ENCODE data around the gene TRIM69.
"Not testable (repeated sequence)": the region's sequence is repeated elsewhere in the genome, so short reads cannot be mapped to it uniquely, and the experiment has no call there.

TRIM69 gene

GRCh38 chr15:44715797-44716334 is 20.5 kb upstream of the TRIM69 start:
- no peak for DNase-seq (ENCODE audit: low spot score)

DNA sequence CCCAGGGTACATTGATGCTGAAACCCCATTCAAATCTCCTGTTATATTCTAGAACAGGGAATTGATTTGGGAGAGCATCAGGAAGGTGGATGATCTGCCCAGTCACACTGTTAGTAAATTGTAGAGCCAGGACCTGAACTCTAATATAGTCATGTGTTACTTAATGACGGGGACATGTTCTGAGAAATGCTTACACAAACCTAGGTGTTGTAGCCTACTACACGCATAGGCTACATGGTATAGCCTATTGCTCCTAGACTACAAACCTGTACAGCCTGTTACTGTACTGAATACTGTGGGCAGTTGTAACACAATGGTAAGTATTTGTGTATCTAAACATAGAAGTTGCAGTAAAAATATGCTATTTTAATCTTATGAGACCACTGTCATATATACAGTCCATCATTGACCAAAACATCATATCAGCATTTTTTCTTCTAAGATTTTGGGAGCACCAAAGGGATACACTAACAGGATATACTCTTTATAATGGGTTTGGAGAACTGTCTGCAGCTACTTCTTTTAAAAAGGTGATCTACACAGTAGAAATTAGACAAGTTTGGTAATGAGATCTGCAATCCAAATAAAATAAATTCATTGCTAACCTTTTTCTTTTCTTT is 19.2 kb upstream of the TRIM69 start:
- no peak for DNase-seq (ENCODE audit: low spot score)

- DNase-seq (ENCODE audit: low spot score), result no peak
Measured at GRCh38 chr15:44718180-44718926, 18.0 kb upstream of the TRIM69 start.

DNA sequence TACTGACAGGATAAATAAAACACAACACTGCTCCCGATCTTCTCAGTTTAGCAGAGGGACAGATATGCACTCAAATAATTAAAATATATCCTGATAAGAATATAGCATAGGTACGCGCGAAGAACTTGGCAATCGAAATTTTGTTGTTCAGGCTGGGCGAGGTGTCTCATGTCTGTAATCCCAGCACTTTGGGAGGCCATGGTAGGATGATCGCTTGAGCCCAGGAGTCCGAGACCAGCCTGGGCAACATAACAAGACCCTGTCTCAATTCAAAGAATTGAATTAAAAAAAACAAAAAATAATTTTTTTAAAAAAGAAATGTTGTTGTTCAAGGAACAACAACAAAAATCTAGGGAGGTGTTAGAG is 17.4 kb upstream of the TRIM69 start:
- no peak for DNase-seq (ENCODE audit: low spot score)

DNA sequence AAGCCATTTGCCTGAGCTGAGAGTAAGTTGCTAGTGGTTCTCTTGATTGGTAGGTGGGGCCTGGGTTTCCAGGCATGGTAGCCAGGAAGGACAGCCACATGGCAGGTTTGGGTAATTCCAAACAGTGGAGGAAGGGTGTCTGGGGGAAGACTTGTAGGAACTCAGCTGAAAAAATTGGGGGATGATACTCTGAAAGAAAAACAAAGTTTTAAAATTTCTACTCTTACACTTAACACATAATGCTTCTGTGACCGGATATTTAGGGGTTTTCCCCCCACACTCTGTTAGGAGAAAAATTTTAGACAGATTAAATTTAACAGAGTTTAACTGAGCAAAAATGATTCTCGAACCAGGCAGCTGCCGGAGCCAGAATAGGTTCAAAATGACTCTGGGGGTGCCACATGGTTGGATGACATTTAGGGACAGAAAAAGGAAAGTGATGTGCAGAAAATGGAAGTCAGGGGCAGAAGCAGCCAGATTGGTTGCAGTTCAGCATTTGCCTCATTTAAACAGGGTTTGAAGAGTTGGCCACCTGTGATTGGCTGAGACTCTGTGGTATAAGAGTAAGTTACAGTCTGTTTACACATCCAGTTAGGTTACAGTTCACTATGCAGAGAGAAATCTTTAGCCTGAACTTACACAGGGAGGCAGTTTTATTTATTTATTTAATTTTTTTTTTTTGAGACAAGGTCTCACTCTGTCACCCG is 16.9 kb upstream of the TRIM69 start:
- no peak for DNase-seq (ENCODE audit: low spot score)

DNA sequence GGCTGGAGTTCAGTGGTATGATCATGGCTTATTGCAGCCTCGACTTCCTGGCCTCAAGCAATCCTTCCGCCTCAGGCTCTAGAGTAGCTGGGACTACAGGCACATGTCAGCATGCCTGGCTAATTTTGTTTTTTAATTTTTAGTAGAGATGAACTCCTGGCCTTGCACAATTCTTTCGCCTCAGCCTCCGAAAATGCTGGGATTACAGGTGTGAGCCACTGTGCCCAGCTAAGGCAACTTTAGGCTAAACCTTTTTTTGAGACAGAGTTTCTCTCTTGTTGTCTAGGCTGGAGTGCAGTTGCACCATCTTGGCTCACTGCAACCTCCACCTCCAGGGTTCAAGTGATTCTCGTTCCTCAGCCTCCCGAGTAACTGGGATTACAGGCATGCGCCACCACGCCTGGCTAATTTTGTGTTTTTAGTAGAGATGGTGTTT is 16.3 kb upstream of the TRIM69 start:
- not testable (repeated sequence) for DNase-seq (ENCODE audit: low spot score)

DNA sequence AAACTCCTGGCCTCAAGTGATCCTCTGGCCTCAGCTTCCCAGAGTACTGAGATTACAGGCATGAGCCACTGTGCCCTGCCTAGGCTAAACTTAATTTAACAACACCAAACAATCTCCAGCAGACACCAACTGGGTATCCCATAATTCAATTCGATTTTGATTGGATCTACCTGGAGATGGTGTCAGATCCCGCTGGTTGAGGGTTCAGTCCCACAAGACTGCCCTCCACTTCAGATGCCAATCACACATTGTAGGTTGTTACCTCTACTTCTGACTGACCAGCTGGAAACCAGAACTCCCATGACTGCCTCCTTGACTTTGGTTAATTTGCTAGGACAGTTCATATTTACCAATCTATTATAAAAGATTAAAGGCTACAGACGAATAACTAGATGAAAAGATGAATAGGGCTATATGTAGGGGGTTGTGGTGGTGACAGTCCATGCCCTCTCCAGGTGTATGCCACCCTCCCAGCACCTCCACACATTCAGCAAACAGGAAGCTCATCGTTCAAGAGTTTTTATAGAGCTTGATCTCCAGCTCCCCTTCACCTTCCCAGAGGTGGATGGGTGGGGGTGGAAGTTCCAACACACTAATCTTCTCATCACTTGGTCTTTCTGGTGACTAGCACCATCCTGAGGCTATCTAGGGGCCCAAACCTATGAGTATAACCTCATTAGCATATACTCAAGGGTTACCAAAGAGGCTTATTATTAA is 15.7 kb upstream of the TRIM69 start:
- no peak for DNase-seq (ENCODE audit: low spot score)

DNA sequence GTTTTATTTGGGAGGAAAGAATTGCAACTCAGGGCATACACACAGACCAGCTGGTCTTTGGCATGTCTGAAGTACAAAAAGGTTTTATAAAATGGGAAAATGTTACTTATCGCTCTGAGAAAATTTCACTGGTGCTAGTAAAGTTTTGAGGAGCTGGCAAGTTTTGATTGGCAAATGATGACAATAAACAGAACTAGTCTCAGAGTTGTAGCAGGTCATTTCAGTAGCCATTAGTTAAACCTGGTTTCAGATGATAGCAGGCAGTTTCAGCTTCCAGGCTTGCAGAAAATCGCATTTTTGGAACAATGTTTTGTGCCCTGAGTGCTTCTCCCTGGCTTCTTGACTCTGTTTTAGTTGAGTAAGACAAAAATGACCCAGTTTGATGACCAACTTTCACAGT is 14.3 kb upstream of the TRIM69 start:
- no peak for DNase-seq (ENCODE audit: low spot score)

DNA sequence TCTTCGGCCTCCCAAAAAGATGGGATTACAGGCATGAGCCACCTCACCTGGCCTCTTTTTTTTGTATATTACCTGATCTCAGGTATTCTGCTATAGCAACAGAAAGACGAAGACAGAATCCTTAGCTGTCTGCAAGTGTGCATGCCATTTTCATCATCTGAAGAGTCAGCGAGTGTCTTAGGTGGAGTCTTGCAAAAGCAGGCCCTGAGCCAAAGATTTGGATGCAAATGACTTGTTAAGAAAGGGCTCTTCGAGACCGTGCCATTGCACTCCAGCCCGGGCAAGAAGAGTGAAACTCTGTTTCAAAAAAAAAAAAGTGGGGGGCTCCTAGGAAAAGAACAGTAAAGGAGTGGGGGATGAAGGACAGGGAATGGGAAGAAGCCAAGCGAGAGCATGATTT is 10.2 kb upstream of the TRIM69 start:
- DNase-seq (ENCODE audit: low spot score), result no peak

DNA sequence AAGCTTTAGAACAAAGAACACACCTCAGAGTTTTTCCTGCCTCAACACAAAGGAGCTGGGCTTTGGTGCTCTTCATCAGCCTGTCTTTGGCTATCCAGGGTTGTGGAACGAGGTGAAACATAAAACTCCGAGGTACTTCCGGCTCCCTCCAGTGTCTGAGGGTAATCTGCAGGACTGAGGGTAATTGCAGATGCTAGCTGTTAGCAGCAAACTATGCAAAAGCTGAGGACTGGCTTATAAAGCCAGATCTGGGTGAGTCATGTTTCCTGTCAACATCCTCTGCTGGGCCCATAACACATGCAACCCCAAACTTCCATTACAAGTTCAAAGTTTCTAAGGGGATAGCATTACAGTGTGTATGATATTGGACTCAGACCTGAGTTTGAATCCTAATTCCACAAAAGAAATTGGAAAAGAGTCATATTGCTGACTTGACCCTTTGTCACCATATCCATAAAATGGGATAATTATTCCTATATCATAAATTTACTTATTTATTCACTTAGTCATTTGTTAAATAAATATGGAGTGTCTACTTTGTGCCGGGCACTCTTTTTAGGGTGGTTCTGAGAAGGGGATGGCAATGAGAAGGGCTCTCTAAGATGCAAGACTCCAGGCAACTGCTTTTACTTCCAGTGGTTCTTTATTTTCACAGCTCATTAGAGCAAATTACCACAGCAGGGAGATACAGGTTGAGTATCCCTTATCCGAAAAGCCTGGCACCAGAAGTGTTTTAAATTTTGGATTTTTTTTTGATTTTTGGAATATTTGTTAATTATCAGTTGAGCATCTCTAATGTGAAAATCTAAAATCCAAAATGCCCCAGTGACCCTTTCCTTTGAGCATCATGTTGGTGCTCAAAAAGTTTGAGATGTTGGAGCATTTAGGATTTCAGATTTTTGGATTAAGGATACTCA is 9.5 kb upstream of the TRIM69 start:
- DNase-seq (ENCODE audit: low spot score), result peak; percentile 96

DNA sequence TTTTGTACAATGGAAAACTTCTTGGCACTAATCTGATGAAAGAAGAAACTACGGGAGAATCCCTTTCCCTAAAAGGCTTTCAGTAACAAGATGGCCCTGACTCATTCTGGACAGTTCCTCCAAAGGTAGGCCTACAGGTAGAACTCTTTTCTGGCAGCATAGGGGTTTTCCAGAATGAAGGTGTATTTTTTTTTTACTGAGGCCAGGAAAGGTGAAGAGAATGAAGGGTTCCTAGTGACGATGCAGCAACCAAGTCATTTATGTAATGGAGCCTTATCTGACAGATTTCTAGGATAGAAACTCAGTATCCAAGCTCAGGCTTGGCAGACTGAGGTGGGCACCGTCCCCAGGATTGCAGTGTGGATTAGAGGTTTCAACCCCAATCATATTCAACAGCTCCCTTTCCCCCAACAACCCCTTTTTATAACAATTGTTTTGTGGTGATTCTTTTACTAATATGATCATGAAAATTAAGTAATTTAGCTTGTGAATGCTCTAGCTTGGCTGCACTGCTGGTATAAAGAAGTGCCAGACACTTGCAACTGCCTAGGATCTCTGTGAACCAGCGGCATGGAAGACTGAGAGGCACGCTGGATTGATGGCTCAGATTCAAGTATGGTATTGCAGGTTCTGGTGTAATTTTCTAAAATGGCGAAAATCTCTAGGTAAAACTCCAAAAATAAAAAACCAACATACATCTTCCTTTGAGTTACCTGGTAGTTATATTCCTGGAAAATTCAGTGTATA is 8.7 kb upstream of the TRIM69 start:
- DNase-seq (ENCODE audit: low spot score), result no peak

DNA sequence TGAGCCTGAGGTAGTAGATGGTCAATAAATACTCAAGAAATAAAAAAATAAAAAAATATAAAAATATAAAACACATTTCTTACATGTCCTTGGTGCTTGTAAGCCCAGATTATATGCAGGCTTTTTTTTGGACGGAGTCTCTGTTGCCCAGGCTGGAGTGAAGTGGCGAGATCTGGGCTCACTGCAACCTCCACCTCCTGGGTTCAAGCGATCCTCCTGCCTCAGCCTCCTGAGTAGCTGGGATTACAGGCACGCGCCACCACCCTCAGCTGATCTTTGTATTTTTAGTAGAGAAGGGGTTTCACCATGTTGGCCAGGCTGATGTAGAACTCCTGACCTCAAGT is 8.1 kb upstream of the TRIM69 start:
- DNase-seq (ENCODE audit: low spot score), result not testable (repeated sequence)

DNA sequence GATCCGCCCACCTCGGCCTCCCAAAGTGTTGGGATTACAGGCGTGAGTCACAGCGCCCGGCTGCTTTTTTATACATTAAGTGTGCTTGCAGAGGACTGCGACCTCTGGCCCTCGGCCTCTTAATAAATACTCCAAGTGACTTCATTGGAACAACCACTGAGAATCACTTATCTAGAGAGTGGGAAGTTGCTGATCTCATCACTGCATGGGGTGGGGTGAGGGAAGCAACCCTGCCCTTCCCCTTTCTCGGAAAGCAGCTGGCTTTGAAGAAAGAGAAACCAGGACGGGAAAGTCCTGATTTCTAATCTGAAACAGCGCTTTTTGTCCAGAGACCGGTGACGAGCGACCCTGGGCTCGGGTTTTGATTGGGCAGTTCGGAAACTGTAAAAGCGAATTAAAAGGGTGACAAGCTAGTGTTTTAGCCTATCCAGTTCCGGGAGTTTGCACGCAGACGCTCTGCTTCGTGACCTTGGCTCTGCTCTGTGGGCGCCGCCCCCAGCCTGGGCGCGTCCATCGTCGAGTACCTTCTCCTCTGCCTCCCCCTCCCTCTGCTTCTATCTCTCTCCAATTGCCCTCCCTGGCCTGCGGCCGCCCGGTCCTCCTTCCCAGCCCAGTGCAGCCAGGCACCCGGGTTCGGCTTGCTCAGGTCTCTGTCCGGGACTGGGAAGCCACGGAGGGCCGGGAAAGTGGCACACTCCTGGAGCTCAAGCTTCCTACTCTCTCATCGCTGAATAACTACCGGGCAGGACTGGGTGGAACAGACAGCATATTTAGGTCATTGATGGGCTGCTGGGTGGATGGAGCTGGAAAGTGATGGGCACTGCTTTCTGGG is 7.5 kb upstream of the TRIM69 start:
- DNase-seq (ENCODE audit: low spot score), result peak; percentile 98

DNA sequence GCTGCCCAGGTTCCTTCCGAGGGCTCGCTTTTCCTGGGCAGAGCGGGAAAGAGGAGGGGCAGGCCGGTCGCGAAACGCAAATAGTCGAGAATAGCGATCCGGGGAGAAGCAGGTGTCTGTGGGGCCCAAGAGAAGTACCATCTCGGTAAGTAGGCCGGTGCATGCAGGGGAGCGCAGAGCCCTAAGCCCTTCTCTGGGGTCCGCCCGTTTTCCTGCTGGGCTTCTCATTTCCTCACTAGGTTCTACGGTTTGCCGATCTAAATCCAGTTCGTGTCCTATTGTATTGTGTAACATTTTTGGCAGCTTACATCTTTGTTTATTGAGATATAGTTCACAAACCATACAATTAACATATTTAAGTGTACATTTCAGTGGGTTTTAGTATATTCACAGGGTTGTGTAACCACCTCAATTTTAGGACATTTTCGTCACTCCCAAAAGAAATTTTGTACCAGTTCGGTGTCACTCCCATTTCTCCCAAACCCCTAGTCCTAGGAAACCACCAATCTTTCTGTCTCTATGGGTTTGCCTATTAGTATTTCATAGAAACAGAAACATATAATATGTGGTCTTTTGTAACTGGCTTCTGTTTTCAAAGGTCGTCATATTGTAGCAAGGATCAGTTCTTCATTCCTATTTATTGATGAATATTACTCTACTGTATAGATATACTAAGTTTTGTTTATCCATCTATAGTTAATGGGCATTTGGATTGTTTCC is 6.8 kb upstream of the TRIM69 start:
- DNase-seq (ENCODE audit: low spot score), result peak; percentile 43

DNA sequence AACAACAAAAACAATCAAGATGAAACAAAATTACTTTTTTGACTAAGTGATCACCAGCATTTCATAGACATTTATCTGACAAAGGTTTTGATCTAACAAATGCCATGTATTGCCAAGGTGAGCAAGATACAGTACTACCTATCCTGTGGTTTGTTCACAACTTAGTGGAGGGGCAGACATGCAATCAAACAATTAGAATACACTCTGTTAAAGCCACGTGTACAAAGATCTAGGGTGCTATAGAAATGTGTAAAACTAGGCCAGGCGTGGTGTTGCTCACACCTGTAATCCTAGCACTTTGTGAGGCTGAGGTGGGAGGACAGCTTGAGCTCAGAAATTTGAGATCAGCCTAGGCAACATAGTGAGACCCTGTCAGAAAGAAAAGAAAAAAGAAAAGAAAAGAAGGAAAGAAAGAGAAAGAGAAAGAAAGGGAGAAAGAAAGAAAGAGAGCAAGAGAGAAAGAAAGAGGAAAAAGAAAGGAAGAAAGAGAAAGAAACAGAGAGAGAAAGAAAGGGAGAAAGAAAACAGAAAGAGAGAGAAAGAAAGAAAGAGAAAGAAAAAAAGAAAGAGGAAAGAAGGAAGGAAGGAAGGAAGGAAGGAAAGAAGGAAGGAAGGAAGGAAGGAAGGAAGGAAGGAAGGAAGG is 1.4 kb upstream of the TRIM69 start:
- no peak for DNase-seq (ENCODE audit: low spot score)

DNA sequence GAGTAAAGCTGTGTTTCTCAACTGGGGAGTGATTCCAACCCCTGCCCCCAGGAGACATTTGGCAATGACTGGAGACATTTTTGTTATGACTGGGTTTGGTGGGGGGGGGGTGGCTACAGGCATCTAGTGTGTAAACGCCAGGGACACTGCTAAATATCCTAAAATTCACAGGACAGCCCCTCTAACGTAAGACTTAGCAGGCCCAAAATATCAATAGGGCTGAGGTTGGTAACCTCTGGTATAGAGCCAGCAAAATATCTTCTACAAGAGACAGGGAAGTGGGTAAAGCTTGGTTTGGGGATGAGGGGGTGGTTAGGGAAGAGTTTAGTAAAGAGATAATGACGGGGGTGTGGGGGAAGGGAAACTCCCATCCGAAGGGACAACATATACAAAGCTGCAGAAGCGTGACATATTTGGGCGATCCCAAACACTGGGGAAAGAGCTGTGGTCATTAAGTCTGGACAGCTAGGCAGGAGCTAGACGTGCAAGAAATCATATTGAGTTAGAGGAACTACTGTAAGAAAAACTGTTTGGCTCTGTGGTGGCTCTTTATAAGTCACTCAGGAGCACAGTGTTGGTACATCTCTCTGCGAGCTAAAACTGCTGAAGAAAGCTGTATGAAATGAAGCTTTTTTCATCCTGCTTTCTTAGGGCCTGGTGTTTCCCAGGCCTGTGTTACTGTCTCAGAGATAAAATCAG is 697 bp upstream of the TRIM69 start:
- no peak for DNase-seq (ENCODE audit: low spot score)

DNA sequence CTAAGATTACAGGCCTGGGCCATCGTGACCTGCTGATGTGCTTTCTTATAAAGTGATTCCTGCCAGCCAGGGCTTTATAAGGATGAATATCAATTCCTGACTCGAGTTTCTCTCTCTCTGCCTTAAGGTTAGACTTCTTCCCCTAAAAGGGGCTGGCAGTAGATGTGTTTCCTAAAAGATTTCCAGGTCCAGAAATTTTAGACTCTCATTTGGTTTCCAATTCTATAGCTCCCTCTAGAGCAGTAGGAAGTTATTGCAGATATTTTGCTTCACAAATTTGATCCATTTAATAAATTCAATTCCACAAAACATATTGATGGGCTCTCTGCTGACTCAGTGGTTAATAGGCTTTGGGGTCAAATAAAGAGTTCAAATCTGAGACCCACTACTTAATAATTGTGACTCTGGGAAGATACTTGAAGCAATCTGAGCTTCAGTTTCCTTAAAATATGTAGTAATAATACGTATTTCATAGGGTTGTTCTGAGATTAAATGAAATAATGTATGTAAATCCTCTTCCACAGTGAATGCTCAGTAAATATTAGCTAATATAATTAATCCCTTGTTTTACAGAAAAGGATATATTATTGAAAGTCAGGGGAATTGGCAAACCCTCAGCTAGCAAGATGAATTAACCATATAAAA is 2.1 kb downstream of the TRIM69 start:
- DNase-seq (ENCODE audit: low spot score), result peak; percentile 73
